ENCODE data around the gene ODAD4.
"Not testable (repeated sequence)": the region's sequence is repeated elsewhere in the genome, so short reads cannot be mapped to it uniquely, and the experiment has no call there.

Gene ODAD4

GRCh38 chr17:41910701-41911391 lies 19.6 kb upstream of the ODAD4 start:
- in situ Hi-C loops (cut with MboI; ENCODE audit: low sequenced_read_pairs) = no loop called here

DNA sequence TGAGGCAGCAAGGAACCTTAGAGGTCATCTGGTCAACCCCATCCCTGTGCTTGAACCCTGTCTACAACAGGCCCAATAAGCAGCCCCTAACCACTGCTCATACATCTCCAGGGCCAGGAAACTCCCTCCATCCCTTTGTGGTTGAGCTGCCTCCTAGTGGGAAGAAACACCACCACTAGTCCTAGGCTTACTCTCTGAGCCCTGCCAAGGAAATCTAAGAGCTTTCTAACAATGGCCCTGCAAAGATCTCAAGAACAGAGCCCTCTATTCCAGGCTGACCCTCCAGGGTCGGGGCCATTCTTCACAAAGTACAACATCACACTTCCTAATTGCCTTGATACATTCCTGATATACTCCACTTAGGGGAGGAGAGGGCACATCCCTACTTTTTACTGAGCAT lies 17.5 kb upstream of the ODAD4 start:
- in situ Hi-C loops (cut with MboI; ENCODE audit: low sequenced_read_pairs) = no loop called here

DNA sequence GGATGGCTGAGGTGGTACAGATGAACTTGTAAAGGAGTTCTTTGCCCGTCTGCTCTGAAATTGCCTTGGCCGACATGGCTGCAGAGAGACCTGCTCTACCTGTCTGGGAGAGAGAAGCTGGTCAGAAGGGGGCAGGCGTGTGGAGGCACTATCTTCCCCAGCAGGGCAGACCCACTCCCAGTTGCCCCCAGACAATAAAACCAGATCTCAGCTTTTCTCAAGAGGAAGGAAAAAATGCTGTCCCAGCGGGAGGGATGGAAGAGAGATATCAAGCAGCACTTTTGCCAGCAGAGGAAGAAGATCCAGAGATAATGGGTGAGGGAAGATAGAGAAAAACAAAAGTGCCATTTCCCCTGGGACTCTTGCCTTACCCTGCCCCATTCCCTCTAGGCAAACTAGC lies 16.6 kb upstream of the ODAD4 start:
- in situ Hi-C loops (cut with MboI; ENCODE audit: low sequenced_read_pairs) = no loop called here

DNA sequence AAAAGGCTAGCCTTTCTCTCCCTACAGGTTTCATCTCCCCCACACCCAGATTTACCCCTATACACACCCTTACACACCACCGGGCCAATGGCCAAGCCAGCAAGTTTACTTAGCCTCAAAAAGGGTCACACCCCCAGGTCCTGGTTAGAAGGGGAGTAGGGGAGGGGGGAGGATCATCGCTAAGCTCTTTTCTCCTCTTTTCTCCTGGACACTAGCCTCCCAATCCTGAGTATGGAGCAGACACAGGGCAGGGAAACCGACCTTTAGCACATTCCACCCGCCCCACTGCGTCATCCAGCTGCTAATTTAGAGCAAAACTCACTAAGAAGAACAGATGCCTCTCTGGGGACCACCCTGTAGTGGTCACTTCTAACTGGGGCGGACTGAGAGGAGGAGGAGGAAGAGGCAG lies 16.1 kb upstream of the ODAD4 start:
- in situ Hi-C loops (cut with MboI; ENCODE audit: low sequenced_read_pairs) = no loop called here

DNA sequence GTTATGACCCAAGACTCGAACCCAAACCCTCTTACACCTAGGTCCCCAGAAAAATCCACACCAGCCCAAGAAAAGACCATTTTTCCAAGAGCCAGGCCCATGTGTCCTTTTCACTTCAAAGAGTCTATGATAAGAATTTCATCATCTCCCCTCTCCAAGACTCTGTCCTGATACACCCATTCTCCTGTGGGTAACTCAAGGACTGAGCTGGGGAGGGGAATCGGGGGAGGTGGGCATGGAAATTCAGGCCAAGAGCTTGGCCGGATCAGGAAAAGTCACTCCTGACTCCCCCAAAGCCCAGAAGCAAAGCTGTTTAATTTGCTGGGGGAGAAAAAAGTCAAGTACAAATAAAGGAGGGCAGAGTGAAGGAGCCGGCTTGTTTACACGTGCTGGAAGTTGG lies 15.4 kb upstream of the ODAD4 start:
- in situ Hi-C loops (cut with MboI; ENCODE audit: low sequenced_read_pairs) = no loop called here

DNA sequence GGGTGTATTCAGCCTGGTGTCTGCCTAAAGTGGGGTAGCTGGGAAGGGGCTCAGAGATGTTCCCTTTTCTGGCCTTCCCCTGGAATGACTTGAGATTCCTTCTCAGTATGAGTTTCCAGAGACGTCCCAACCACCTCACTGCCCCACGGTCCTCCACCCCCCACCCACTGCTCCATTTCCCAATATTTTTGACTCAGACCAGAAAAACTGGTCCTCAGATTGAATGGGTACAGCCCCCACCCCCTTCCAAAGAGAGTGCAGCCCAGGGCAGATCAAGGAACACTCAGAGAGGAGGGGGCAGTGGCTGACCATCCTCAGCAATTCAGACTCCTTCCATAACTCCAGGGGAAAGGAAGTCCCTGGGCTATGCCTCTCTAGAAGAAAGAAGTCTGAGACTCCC lies 14.9 kb upstream of the ODAD4 start:
- in situ Hi-C loops (cut with MboI; ENCODE audit: low sequenced_read_pairs) = no loop called here

DNA sequence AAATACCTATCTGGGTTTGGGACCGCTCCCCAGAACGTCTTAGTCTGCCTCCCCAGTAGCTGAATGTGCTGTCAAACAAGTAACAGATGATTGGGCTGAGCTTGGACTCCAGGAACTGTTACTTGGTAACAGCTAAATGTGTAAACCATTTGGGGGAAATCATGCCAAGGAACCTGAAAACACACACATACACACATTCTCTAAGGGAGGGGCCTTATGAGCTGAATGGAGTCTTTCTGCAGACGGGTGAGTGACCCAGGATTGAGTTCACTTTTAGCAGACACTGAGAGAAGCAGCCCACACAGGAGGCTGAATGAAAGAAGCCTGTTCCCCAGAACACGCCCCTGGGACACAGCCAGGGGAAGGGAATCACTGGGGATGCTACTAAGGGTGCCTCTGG lies 13.2 kb upstream of the ODAD4 start:
- in situ Hi-C loops (cut with MboI; ENCODE audit: low sequenced_read_pairs) = no loop called here

DNA sequence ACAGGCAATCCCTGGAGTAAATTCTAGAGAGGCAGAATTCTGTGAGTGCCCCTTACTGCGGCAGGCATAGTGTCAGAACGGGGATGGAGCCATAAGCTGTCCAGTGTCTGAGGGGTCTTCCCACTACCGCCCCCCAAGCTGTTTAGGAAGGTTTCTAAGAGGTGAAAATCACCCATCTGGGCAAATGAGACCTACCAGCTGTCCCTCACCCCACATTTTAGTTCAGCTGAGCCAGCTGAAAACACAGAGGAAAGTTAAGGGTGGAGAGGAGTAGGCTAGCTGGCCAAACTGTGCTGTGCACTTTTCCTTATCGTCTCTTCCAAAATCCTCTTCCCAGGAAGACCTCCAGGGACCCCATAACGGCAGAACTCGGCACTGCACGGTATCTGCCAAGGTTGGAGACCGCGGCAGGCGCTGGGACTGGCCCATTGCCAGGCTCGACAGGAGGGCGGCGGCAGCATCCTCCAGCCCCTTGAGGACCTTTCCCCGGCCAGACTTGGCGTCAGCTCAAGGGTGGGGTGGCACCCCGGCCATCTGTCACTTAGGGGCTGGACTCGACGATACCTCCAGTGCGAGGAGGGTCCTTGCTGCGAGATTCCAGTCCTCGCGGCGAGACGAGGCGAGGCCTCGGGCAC lies 12.6 kb upstream of the ODAD4 start:
- in situ Hi-C loops (cut with MboI; ENCODE audit: low sequenced_read_pairs) = no loop called here

- in situ Hi-C loops (cut with MboI; ENCODE audit: low sequenced_read_pairs) = no loop called here
Measured at GRCh38 chr17:41918314-41919164, 11.9 kb upstream of the ODAD4 start, which contains the start of gene ACLY. TSS of gene ACLY (minus strand) at chr17:41918951. CDS start at chr17:41913873, 5,078 bp downstream.

GRCh38 chr17:41919165-41919817 lies 11.1 kb upstream of the ODAD4 start:
- in situ Hi-C loops (cut with MboI; ENCODE audit: low sequenced_read_pairs) = no loop called here

DNA sequence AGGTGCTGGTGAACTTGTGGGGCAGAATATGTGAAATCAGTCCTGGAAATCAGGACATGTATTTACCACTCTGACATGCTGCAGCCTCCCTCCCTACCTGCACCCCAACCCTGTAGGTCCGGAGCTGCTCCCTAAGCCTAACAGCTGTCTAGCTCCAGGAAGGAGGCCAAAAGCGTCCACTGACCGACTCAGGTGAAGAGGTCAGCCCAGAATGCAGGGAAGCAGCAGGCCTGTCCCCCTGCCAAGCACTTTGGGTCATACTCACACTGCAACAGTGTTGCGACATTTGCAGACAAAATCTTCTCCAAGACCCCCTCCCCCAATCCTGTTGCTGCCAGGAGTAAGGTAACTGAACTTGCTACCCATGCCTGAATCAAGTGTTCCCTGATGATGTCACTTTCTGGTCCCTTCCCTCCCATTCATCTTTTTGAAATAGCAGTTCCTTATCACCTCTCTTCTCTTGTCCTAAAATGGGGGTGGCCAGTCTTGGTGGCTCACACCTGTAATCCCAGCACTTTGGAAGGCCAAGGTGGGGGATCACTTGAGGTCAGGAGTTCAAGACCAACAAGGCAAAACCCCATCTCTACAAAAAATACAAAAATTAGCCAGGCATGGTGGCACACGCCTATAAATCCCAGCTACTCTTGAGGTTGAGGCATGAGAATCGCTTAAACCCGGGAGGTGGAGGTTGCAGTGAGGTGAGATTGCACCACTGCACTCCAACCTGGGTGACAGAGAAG lies 10.4 kb upstream of the ODAD4 start:
- in situ Hi-C loops (cut with MboI; ENCODE audit: low sequenced_read_pairs) = no loop called here

- in situ Hi-C loops (cut with MboI; ENCODE audit: low sequenced_read_pairs) = no loop called here
Measured at GRCh38 chr17:41920580-41920955, 9.8 kb upstream of the ODAD4 start.

GRCh38 chr17:41925991-41926590 lies 4.3 kb upstream of the ODAD4 start:
- in situ Hi-C loops (cut with MboI; ENCODE audit: low sequenced_read_pairs) = no loop called here

DNA sequence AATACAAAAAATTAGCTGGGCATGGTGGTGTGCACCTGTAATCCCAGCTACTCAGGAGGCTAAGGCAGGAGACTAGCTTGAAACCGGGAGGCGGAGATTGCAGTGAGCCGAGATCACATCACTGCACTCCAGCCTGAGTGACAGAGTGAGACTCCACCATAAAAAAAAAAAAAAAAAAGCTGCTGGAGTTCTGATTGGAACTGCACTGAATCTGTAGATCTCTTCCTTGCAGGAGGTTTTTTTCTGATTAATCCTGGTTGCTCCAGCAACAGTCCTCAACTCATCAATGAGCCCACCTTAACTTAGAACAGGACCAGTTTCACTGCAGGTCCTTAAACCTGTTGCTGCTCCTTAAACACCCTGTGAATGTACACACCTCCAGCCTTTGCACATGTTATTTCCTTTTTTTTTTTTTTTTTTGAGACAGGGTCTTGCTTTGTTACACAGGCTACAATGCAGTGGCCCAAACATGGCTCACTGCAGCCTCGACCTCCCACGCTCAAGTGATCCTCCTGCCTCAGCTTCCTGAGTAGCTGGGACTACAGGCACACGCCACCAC lies 1.6 kb upstream of the ODAD4 start:
- in situ Hi-C loops (cut with MboI; ENCODE audit: low sequenced_read_pairs) = no loop called here

DNA sequence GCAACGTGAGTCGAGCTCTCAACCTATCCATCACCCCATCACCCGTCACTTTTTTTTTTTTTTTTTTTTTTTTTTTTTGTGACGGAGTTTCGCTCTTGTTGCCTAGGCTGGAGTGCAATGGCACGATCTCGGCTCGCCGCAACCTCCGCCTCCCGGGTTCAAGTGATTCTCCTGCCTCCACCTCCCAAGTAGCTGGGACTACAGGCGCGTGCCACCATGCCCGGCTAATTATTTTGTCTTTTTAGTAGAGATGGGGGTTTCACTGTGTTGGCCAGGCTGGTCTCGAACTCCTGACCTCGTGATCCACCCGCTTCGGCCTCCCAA lies 378 bp downstream of the ODAD4 start:
- in situ Hi-C loops (cut with MboI; ENCODE audit: low sequenced_read_pairs) = not testable (repeated sequence)

- in situ Hi-C loops (cut with MboI; ENCODE audit: low sequenced_read_pairs) = not testable (repeated sequence)
Measured at GRCh38 chr17:41931715-41932114, 1.3 kb downstream of the ODAD4 start.

DNA sequence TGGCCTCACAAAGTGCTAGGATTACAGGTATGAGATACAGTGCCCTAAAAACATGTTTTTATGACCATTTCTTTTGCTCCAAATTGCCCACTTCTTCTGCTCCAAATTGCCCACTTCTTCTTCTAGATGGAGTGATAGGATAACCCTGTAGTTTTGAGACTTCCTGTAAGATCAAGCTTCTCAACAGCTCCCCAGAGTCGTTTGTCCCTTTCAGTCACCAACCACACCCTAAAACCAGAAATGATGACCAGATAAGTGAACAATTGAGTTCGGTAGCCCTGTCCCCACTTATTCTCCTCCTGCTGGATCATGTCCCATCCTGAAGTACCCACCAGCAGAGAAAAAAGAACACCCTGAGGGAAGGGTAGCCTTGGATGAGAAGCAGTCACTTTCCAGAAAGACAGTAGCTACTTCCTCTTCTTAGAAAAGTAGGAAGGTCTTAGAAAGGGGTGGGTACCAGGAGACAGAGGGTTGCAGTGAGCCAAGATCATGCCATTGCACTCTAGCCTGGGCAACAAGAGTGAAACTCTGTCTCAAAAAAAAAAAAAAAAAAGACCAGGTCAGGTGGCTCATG lies 2.5 kb downstream of the ODAD4 start:
- in situ Hi-C loops (cut with MboI; ENCODE audit: low sequenced_read_pairs) = no loop called here

DNA sequence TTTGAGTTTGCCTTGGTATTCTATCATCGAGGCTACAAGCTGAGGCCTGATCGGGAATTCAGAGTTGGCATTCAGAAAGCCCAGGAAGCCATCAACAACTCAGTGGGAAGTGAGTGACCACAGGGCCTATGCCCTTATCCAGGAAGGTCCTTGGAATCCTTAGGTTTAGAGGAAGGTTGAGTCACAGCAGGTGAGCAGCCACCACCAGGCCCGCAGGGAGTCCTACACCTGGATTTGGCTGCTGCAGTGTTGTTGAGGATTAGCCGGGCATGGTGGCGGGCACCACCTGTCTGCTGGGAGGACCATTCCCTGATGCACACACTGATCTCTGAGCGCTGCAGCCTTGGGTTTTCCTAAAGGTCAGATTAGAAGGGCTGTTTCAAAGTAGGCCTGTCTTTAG lies 5.2 kb downstream of the ODAD4 start:
- in situ Hi-C loops (cut with MboI; ENCODE audit: low sequenced_read_pairs) = no loop called here
